HuH-7 (cell line): ENCODE results near the gene TAS2R13.

Experiments used
- DNase-seq: peaks from one replicate; pipeline ENCODE4 v3.0.0; 2011; ENCODE audit warnings: low spot score

TAS2R13 gene

GRCh38 chr12:10867381-10867780, 42.0 kb downstream of the TAS2R13 start:
- peak; percentile 23 for DNase-seq

DNA sequence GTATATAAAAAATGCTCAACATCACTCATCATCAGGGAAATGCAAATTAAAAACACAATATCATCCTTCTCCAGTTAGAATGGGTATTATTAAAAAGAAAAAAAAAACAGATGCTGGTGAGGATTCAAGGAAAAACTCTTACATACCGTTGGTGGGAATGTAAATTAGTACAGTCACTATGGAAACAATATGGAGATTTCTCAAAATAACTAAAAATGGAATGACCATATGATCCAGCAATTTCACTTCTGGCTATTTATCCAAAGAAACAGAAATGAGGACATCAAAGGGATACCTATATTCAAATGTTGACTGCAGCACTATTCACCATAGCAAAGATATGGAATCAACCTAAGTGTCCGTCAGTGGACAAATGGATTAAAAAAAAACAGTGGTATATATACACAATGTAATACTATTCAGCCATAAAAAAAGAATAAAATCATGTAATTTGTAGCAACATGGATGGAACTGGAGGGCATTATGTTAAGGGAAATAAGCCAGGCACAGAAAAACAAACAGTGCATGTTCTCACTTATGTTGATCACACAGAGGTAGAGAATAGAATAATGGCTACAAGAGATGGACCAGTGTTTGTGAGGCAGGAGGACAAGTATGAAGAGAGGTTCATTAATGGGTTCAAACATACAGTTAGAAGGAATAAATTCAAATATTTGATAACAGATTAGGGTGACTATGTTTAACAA, 45.7 kb downstream of the TAS2R13 start:
- DNase-seq, result no peak

GRCh38 chr12:10861366-10861765, 48.0 kb downstream of the TAS2R13 start:
- no peak for DNase-seq
